HG02973 (cell line): ENCODE measurements around the gene PDE12.
"Not testable (repeated sequence)": the region's sequence is repeated elsewhere in the genome, so short reads cannot be mapped to it uniquely, and the experiment has no call there.

Experiments
- ATAC-seq: cut with Tn5 transposase; IDR thresholded peaks from one replicate; pipeline ENCODE4 v1.9.1; 2021; ENCODE audit warnings: moderate library complexity; ENCODE audit not compliant: unreplicated experiment

Gene PDE12

DNA sequence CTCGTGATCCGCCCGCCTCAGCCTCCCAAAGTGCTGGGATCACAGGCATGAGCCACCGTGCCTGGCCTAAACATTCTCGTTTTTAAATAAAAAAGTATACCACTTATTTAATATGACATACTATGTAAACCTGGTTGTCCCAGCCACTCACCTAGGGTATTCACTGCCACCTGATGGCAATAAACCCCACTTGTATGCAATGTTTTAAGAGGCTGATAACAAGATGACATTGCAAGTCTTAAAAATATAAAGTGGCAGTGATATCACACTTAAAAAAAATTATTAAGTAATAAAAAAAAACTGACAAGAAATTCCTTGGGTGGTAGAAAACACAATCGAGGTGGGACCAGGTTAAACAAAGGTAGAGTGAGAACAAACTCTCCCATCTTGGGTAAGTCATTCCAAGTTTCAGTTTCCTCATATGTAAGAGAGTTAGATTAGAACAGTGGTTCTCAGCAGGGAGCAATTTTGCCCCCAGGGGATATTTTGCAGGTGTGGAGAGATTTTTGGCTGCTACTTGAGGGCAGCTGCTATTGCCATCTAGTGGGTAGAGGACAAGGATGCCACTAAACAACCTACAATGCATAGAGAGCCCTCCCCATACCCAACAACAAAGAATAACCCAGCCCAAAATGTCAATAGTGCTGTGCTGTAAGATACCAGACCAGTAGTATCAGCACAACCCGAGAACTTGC lies 26.5 kb downstream of the PDE12 start:
- ATAC-seq: no peak

DNA sequence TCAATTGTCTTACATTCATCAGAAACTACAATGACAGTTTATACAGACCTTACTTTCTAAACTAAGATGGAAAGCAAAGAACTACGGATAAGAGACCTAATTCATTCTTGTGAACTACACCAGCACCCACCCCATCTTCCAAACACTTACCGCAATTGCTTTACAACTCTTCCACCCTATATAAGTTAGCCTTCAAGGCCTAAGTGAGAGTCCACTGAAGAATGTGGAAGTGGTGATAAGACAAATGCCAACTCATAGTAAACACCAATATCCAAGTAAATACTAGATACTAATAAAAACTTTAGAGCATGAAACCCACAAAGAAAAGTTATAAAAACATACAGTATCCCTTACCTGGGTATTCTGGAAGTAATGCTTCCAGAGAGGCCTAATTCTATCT lies 27.5 kb downstream of the PDE12 start:
- ATAC-seq: no peak

DNA sequence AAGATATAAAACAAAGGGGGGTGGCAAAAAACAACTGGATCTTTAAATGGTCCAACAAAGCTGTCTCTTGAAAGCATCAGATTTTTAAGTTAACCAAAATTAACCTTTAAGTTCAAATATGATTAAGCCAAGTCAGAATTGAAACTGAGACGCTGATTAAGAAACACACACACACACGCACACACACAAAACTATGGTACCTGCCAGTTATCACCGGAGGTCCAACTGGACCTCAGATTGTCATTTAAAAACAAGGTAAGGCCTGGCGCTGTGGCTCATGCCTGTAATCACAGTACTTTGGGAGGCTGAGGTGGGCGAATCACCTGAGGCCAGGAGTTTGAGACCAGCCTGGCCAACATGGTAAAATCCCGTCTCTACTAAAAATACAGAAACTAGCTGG lies 30.7 kb downstream of the PDE12 start:
- no peak for ATAC-seq

DNA sequence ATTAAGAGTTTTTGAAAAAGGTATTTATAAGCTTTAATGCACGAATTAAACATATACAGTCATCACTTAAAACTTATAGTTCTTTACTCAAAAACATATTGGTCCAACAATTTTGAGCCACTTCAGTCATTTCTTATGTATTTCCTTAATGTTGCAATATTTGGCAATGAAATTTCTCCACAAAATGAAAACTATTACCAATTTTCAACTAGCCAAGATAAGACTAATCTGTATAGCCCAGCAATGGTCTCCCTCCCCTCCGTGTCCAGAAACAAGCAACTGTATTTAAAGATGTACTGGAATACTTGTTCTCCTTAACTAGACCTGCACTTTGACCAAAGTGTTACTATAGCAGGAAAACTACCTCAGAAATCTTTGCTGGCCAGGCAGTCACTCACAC lies 31.8 kb downstream of the PDE12 start:
- no peak for ATAC-seq

DNA sequence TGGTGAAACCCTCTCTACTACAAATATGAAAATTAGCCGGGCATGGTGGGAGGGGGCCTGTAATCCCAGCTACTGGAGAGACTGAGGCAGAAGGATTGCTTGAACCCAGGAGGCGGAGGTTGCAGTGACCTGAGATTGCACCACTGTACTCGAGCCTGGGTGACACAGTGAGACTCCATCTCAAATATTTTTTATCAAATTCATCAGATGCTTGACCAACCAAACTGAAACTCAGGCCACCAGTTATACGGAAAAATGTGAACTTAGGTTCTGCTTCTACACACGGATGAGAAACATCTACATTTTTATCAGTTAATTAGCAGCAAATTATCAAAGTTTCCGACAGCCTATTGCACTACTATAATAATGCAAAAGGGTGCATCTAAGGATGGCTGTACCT lies 36.2 kb downstream of the PDE12 start:
- no peak for ATAC-seq

DNA sequence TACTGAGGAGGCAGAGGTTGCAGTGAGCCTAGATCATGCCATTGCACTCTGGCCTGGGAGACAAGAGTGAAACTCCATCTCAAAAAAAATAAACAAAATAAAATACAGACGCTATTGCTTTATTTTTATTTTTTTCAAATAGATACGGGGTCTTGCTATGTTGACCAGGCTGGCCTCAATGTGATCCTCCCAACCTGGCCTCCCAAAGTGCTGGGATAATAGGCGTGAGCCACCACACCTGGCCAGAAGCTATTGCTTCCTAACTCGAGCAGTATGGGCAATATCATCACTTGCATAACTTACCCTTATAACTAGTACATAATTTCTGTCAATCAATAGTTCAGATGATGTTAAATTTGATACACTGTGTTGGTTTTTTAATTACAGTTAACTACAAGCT lies 38.1 kb downstream of the PDE12 start:
- no peak for ATAC-seq

DNA sequence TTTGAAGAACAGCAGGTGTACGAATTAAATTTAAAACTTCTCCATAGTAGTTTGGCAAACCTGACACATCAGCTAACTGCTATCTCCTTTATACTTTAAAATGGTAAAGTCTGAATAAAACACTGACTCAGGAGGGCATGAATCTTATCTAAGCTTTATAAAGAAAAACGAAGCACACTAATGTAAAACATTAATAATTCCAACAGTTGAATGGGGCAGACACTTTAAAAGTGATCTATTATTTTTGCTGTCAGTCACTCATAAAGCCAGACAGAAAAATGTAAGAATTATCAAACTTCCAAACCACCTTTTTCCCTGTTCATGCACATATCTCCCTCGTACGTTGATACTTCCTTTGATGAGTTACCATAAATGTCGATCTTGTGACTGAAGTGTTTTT lies 38.5 kb downstream of the PDE12 start:
- no peak for ATAC-seq

DNA sequence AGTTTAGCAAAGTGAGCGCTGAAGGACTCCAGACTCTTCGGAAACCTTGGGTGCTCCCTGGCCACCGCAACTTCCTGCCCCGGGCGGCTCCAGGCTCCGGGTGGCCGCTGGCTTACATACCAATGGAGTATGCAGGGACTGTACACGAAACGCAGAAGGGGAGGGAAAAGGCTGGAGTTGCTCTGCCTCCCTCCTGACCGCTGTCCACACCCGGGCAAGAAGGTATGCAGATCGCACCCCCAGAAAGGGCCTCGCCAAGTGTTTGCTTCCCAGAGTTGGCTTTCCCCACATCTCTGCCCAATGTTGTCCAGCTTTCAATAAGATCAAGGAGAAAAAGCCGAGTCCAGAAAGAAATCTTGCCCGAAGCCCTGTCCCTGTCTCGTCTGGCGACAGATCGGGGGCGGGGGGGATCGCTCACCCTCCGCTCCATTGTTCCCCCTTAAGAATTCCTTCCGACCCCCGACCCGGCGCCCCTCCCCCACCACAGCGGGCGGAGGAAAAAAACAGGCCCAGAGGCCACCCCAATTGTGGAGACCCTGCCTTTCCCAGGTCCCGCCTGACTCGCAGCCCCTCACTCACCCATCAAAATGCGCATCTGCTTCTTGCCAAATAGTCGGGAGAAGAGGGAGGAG lies 40.5 kb downstream of the PDE12 start:
- no peak for ATAC-seq

DNA sequence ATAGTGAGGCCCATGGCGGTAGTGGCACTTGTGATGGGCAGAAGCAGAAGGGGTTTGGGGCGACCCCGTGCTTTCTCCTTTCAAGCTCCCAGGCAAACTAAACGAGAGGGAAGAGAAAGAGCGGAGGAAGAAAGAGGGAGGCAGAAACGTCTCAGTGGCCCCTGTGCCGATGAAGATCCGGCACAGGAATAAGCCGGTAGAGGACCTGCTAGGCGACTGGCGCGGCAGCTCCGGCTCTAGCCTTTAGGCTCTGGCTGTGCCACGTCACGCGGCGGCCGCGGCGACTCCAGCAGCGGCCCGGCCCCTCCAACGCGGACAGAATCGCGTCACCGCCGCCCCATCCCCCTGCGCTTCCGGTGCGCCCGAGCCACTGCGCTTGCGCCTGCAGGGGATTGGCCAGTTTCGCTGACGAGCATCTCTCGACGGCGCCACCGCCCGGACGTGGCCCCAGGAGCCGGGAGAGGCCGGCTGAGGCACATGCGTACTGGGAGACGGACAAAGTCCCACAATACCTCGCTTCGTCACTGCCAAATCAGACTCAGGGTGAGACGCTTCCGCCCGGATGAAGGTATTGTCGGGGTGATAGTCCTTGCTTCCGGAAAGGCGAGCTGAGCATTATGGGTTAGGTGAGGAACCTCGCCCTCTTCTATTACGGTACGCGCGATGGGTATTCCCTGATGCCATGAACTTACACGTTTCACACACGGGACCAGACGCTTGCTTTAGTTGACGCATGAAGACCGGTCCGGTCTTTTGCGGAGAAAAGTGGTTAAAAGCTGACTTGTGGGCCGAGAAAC lies 41.3 kb downstream of the PDE12 start, which contains the start of gene ARF4:
Gene ARF4, minus strand, starts transcription at position 218 of the 797 bp plus-strand sequence. Its CDS starts 204 bp downstream, at position 14.
- ATAC-seq: peak; percentile 91

DNA sequence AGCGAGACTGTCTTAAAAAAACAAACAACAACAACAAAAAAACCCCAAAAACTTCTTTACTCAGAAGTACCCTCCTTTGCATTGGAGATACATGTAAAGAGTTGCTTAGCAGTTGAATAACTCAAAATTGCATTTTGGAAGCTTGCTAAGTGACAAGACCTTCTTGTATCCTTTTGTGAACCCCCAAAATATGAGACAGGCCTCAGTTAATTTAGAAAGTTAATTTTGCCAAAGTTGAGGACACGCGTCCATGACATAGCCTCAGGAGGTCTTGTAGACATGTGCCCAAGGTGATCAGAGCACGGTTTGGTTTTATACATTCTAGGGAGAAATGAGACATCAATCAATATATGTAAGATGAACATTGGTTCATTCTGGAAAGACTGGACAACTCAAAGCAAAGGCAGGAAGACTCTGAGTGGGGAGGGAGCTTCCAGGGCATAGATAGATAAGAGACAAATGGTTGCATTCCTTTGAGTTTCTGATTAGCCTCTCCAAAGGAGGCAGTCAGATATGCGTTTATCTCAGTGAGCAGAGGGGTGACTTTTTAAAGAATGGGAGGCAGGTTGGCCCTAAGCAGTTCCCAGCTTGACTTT lies 42.8 kb downstream of the PDE12 start:
- no peak for ATAC-seq

DNA sequence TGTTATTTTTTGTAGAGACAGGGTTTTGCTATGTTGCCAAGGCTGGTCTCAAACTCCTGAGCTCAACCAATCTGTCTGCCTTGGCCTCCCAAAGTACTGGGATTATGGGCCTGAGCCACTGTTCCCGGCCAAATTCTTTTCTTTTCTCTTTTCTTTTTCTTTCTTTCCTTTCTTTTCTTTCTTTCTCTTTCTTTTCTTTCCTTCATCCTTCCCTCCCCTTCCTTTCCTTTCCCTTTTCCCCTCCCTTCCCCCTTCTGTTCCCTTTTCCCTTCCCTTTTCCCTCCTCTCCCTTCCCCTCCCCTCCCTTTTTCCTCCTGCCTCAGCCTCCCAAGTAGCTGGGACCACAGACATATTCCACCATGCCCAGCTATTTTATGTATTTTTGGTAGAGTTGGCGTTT lies 44.1 kb downstream of the PDE12 start:
- ATAC-seq: no peak

DNA sequence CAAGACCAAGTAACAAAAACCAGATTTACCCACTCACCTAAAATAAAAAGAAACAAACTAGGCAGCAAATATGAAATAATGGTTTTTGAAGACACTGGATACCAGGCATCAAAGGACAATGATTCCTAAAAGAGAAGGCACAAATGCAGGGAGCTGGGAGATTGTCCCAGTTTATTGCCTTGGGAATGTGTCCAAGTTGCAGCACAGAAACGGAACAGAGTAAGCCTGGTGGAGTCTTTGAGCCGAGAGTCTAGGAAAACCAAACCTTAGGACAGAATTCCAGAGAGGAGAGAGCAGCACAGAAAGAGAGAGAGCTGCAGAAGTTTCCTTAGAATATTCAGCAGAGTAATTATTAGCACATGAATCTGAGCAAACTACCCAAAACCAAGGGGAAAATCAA lies 48.9 kb downstream of the PDE12 start:
- no peak for ATAC-seq

DNA sequence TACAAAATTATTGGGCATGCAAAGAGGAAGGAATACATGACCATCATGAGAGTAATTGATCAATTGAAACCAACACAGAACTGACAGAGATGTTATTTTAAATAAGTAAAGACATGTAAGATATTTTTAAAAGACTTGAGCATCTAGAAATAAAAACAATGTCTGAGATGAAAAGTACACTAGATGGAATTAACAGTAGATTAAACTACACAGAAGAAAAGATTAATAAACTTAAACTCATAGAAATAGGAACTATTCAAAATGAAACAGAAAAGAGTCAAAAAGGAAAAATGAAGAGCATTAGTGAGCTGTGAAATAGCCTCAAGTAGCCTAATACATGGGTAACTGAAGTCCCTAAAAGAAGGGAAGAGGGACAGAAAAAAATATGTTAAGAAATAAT lies 49.6 kb downstream of the PDE12 start:
- no peak for ATAC-seq

DNA sequence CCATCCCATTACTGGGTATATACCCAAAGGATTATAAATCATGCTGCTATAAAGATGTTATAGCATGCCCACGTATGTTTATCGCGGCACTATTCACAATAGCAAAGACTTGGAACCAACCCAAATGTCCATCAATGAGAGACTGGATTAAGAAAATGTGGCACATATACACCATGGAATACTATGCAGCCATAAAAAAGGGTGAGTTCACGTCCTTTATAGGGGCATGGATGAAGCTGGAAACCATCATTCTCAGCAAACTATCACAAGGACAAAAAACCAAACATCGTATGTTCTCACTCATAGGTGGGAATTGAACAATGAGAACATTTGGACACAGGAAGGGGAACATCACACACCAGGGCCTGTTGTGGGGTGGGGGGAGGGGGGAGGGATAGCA lies 55.8 kb downstream of the PDE12 start:
- not testable (repeated sequence) for ATAC-seq

DNA sequence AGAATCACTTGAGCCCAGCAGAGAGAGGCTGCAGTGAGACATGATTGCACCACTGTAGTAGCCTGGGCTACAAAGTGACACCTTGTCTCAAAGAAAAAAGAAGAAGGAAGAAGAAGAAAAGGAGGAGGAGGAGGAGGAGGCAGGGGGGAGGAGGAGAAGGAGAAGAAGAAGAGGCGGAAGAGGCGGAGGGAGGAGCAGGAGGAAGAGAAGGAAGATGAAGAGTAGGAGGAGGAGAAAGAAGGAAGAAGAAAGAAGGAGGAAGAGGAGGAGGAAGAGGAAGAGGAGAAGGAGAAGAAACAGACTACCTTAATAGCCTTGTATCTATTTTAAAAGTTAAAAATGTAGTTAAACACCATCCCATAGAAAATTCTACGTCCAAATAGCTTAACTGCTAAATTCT lies 60.2 kb downstream of the PDE12 start:
- ATAC-seq: no peak
